A549 treated with CpdA at 1 μM for 4 hours (cell line): ENCODE measurements around the gene ACAD10. TPM values are rescaled to one million over a fixed set of nuclear protein-coding genes. Genes with fewer than 3 reads are reported as not detected.

Experiments
- total RNA-seq: library from RNA; stranded (reverse); fragments of 200-300 nt; extraction: Qiagen RNA extraction; gene quantifications from 5 replicates; pipeline ENCODE4 v1.2.3, GENCODE V29; 2022; ENCODE audit warnings: low read depth

Gene ACAD10
- total RNA-seq, result 9.0 to 12.6 TPM (median 11.2 TPM) in 5 replicates

GRCh38 chr12:111685811-111686573 is at the start of gene ACAD10, which contains the start of gene BRAP:
Gene ACAD10, plus strand, starts transcription at chr12:111686053. Its CDS starts 6,657 bp downstream, at chr12:111692710.
Gene BRAP, minus strand, starts transcription at chr12:111685956. Its CDS starts 164 bp downstream, at chr12:111685792.

DNA sequence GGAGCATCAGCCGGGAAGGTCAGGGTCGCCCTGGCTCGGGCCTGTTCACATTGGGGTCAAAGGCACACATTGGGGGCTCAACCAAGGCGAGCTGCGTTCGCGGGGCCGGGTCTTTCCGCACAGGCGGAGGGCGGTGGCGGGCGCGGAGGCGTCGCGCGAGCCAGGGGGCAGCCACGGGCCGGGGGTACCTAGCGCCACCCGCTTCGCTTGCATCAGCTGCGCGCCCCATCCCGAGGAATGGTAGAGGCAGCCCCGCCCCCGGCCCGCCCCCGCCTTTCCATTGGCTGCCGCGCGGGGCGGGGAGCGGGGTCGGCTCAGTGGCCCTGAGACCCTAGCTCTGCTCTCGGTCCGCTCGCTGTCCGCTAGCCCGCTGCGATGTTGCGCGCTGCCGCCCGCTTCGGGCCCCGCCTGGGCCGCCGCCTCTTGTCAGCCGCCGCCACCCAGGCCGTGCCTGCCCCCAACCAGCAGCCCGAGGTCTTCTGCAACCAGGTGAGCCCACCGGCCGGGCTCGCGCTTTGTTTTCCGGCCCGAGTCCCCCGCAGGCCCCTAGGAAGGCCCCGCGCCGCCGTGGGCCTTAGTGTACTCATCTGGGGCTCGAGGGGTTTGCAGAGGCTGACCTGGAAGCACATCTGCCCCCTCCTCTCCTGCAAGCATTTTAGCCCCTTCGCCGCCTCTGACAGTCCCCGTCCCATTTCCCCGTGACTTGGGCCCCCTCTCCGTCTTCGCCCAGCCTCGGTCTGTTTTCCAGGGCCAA is 80.9 kb downstream of the ACAD10 start, which contains the start of gene ALDH2:
ALDH2 (plus strand) TSS at position 326 of the 754 bp plus-strand sequence; CDS start at position 376, 50 bp downstream.

Other genes starting within 250 kb of the ACAD10 start
- 37.8 to 48.6 TPM (median 41.4 TPM) in 5 replicates for gene ATXN2, start 86.7 kb upstream of the ACAD10 start, total RNA-seq
- 13.4 to 14.3 TPM (median 13.7 TPM) in 5 replicates for gene BRAP, start 97 bp upstream of the ACAD10 start, total RNA-seq
- gene ALDH2, start 80.9 kb downstream of the ACAD10 start, total RNA-seq, result 72.5 to 94.0 TPM (median 90.8 TPM) in 5 replicates
- 52.6 to 63.1 TPM (median 57.8 TPM) in 5 replicates for gene MAPKAPK5, start 156.2 kb downstream of the ACAD10 start, total RNA-seq